HFFc6 (cell line): ENCODE results near the gene PLAAT2. TPM values are rescaled to one million over a fixed set of nuclear protein-coding genes. Genes with fewer than 3 reads are reported as not detected.

Source experiments
- DNase-seq: peaks from one replicate; pipeline ENCODE4 v3.0.0-alpha.2; 2018
- H3K27ac Mint-ChIP-seq: 2 replicates; pipeline ENCODE4 v1.8.0; 2020; ENCODE audit warnings: mild to moderate bottlenecking, mixed read lengths
- H3K27me3 Mint-ChIP-seq: 2 replicates; pipeline ENCODE4 v1.8.0; 2021; ENCODE audit warnings: mild to moderate bottlenecking, moderate library complexity, mixed read lengths; ENCODE audit not compliant: insufficient read depth
- H3K36me3 Mint-ChIP-seq: 2 replicates; pipeline ENCODE4 v1.8.0; 2021; ENCODE audit warnings: low read depth, mixed read lengths
- H3K4me1 Mint-ChIP-seq: 2 replicates; pipeline ENCODE4 v1.8.0; 2020; ENCODE audit warnings: low read depth, mixed read lengths
- H3K4me3 Mint-ChIP-seq: 2 replicates; pipeline ENCODE4 v1.8.0; 2020; ENCODE audit warnings: mild to moderate bottlenecking, moderate library complexity, mixed read lengths
- H3K9me3 Mint-ChIP-seq: 2 replicates; pipeline ENCODE4 v1.8.0; 2020; ENCODE audit warnings: mild to moderate bottlenecking, mixed read lengths
- CTCF ChIP-seq: fragments of 200-600 bp; sonication (generic); IDR thresholded peaks from 2 replicates; pipeline ENCODE4 v1.5.0; 2021; ENCODE audit warnings: antibody characterized with exemption, mild to moderate bottlenecking
- total RNA-seq, 6 experiments: library from RNA; stranded (reverse); fragmentation: NEBNext Ultra II Directional; extraction: Animal tissue kit (Norgen Biotek cat#: 25700); gene quantifications; 2 replicates in 1 of 6; 3 replicates in 5 of 6; pipeline ENCODE4 v1.2.3, GENCODE V29; 2021

The PLAAT2 gene
- total RNA-seq, 6 experiments from 2014 or later = not detected

DNA sequence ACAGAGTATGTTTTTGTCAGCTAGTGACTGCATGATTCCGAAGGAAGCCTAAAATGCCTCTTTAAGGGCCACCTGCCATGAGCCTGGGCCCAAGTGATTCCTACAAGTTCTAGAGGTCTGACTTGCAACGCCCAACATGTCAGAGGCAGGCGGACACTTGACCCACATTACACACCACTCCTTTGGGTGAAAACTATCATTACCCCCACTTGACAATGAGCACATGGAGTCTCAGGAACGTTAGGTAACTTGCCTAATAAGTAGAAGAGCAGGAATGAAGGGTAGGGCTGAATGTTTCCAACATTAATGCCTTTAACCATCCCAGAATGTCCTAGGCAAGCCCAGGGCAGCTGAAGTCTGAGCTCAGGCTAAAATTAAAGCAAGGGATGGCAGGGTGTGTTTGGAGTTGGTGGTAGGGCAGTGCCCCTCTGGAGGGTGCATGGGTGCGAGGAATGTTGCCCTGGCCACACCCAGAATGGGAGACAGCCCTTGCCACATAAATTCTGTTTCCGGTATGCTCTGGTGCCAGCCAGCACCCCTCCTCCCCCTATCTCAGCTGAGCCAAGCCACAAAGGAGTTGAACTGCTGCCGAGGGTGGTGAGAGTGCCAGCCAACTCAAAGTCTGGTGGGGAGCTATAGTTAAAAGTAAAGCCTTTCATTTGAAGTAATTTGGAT is 2.5 kb downstream of the PLAAT2 start:
- H3K27ac Mint-ChIP-seq = no peak overlapping the region; the same call in 1 of the 2 replicates

GRCh38 chr11:63558459-63559157 is 4.6 kb downstream of the PLAAT2 start:
- no peaks in the 10 kb centered on the region for H3K9me3 Mint-ChIP-seq
- no peak for DNase-seq
- H3K4me3 Mint-ChIP-seq = no peak overlapping the region
- H3K4me1 Mint-ChIP-seq = no peaks in the 10 kb centered on the region
- peaks cover 48% of the 10 kb centered on the region for H3K27me3 Mint-ChIP-seq
- no peaks in the 10 kb centered on the region for H3K36me3 Mint-ChIP-seq
- H3K27ac Mint-ChIP-seq = no peak overlapping the region
- no peak for TF ChIP-seq CTCF

More for the DNA sequence above, 2.5 kb downstream of the PLAAT2 start:
- peaks cover 52% of the 10 kb centered on the region for H3K27me3 Mint-ChIP-seq
- no peaks in the 10 kb centered on the region for H3K36me3 Mint-ChIP-seq
- H3K4me3 Mint-ChIP-seq = no peak overlapping the region
- no peak for TF ChIP-seq CTCF
- H3K4me1 Mint-ChIP-seq = no peaks in the 10 kb centered on the region
- DNase-seq = no peak
- H3K9me3 Mint-ChIP-seq = no peaks in the 10 kb centered on the region

- Mint-ChIP-seq H3K27me3 (peaks cover 52% of the 10 kb centered on the region), H3K36me3 (no peaks in the 10 kb centered on the region), H3K27ac (no peak overlapping the region), H3K4me3 (no peak overlapping the region), H3K9me3 (no peaks in the 10 kb centered on the region), H3K4me1 (no peaks in the 10 kb centered on the region)
- no peak for DNase-seq
- no peak for TF ChIP-seq CTCF
These were observed 5.6 kb downstream of the PLAAT2 start for GRCh38 chr11:63557570-63557969.

GRCh38 chr11:63556404-63557013 is 6.7 kb downstream of the PLAAT2 start:
- no peaks in the 10 kb centered on the region for H3K36me3 Mint-ChIP-seq

DNA sequence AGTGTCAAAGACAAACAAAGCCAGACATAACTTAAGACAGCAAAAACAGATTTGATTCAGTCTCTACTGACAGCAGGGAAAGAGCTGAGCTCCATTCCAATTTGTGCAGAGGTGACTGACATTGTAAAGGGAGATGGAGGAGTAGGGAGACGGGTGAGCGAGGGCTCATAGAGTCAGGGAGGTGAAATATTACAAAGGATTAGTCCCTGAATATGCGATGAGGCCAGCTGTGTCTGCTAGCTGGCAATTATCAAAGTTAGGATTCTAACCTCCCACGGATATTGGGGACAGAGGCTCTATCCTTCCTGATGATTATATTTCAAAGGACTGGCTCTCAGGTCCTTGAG is 8.3 kb downstream of the PLAAT2 start:
- no peak for DNase-seq
- Mint-ChIP-seq H3K27me3 (peaks cover 37% of the 10 kb centered on the region), H3K27ac (no peak overlapping the region), H3K4me1 (no peaks in the 10 kb centered on the region), H3K9me3 (no peaks in the 10 kb centered on the region), H3K36me3 (no peaks in the 10 kb centered on the region), H3K4me3 (no peak overlapping the region)
- TF ChIP-seq CTCF = no peak

More at GRCh38 chr11:63556404-63557013, 6.7 kb downstream of the PLAAT2 start:
- DNase-seq = no peak
- no peak overlapping the region for H3K4me3 Mint-ChIP-seq
- no peaks in the 10 kb centered on the region for H3K9me3 Mint-ChIP-seq
- H3K27ac Mint-ChIP-seq = no peak overlapping the region
- no peaks in the 10 kb centered on the region for H3K4me1 Mint-ChIP-seq
- H3K27me3 Mint-ChIP-seq = peaks cover 45% of the 10 kb centered on the region
- no peak for TF ChIP-seq CTCF
